Hematopoietic multipotent progenitor cell (in vitro differentiated cells): ENCODE data around the gene RBP3. TPM values are rescaled to one million over a fixed set of nuclear protein-coding genes. Genes with fewer than 3 reads are reported as not detected.

ENCODE experiments used
- DNase-seq, 3 donors: peaks; one replicate each; pipeline ENCODE4 v3.0.0-alpha.2; 2011 to 2015; ENCODE audit warnings: low read depth in 2 of 3, low spot score in 2 of 3
- total RNA-seq: library from RNA; depleted of rRNA; stranded (reverse); fragments of >200 nt; gene quantifications from one replicate; pipeline ENCODE4 v1.2.3, GENCODE V29; 2012

Gene RBP3
- total RNA-seq, 1 donor, result not detected

DNA sequence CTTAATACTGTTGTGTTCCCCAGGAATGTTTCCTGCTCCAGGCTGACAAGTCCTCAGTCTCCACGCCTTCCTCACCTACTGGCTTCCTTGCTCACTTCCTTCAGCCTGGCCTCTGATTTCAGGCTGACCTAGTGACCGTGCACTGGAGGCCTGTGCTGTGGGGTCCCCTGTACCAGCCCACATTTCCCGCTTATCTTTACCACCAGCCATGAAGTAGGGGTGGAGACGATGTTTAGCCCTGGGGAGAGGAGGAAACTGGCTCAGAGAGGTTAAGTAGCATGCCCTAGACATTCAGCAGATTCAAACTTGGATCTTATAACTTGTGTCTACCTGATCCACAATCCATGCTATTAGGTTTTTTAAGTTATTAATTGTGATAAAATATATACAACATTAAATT, 40.7 kb downstream of the RBP3 start:
- DNase-seq, result no peak

DNA sequence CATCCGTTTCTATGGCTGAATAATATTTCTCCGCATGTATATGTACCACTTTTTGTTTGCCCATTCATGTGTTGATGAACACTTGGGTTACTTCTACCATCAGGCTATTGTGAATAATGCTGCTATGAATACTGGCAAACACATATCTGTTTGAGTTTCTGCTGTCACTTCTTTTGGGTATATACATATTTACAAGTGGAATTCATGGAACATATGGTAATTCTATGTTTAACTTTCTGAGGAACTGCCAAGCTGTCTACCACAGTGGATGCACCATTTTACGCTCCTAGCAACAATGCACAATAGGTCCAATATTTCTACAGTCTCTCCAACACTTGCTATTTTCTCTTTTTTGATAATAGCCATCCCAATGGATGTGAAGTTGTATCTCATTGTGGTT, 41.5 kb downstream of the RBP3 start:
- no peak for DNase-seq

DNA sequence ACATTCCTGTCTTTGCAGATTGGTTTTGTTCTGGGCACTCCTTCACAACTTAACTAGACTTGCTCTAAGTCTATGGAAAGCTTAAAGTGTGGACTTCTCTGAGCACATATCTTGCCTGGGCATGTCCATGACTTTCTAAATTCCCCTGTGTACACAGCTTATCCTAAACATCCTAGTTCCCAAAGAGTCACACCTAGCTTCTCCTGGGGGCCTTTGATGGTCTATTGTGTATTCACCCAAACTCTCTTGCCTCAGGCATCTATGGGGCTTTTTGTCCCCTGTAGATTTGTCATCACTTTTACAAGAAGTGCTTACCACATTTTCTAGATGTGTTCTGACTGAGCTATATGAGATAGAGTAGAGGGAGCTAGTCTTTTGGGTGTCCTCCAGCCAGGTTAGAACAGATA, 48.2 kb downstream of the RBP3 start:
- no peak for DNase-seq

DNA sequence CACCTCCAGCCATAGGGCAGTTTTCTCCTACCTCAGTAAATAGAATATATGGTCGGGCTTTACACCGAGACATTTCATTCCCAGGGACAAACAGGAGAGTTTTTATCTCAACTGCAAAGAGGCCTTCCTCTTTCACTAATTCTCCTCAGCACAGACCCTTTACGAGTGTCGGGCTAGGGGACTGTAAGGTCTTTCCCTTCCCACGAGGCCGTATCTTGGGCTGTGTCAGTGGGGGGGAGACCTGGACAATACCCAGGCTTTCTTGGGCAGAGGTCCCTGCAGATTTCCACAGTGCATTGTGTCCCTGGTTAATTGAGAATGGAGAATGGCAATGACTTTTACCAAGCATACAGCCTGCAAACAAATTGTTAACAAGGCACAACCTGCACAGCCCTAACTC, 49.1 kb downstream of the RBP3 start:
- no peak for DNase-seq

DNA sequence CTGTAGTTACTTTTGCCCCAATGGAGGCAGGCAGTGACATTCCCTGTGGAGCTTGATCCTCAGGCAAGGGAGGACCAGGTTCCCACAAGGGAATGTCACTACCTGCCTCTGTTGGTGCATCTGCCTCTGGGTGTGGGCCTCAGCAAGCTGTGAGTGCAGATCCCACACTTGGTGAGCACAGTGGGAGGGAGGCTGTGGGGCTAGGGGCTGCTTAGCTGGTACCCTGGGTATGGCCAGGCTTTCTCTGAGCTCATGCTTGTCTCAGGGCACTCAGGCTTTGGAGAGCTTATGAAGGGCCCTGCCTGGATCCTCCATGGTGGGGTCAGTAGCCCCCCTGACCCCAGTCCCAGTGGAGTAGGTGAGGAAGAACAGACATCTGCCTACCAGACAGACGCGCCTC, 52.1 kb downstream of the RBP3 start:
- DNase-seq, result no peak

DNA sequence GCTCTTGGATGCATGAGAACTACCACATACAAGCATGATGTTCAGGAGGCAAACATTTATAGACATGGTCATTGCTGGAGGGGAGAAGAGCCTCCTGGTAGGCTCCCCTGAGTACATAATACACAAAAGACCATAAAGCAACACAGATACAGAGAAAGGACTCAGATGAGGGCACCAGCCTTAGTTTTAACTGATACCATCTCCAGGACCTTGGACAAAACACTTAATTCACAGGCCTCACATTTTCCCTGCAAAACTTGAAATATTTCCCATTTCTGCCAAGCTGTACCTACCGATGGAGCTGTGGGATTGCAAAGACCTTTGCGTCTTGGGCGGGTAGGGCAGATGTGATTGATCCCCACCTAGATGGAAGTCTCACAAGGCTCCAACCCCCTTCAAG, 52.6 kb downstream of the RBP3 start:
- DNase-seq, result no peak

DNA sequence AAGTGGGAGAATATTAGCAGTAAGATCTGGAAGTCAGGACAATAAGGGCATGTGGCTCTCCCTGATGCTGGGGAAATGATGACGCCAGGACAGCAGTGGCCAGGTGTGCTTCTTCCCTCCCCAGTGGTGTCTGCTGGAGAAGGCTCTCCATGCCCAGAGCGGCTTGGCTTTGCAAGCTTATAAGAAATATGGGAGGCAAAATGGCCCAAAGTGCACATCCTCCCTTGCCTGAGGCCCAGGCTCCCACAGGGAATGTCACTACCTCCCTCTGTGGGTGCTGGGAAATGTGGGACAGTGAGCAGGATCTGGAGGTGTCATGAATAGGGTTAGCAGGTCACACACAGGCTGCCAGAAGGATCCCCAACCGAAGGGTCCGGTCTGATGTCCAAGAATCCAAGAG, 53.0 kb downstream of the RBP3 start:
- DNase-seq, result no peak

DNA sequence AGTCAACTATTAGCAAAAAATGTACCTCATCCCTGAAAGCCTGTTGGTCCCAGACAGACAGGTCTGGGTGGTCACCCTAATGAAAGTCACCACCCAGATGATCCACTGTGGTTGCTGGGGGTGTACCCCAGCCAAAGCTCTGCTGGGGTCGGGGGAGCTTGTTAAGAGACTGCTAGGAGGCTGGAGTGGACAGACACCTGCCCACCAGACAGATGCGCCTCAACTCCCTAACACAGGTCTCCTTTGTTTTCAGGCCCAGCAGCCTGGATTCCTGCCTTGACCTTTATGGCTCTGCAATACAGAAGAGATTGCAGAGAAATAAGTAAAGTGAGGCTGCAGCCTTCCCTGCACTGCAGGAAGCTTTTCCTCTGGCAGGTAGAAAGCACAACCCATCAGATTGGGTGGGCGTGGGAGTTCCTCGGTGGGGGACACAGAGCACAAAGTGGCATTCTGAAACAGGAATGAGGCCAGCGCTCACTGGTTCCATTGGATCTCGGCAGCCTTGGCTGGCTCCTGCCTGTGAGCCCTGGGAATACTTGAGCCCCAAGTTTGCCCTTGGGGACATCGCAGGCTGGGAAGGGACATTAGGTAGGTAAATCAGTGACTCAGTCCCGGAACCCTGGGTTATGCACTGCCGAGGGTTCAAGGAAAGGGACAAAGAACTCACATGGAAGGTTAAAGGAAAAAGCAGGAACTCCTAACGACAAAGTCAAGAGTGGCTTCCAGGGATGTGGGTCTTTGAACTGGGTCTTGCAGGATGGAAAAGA, 53.9 kb downstream of the RBP3 start:
- DNase-seq, result no peak

DNA sequence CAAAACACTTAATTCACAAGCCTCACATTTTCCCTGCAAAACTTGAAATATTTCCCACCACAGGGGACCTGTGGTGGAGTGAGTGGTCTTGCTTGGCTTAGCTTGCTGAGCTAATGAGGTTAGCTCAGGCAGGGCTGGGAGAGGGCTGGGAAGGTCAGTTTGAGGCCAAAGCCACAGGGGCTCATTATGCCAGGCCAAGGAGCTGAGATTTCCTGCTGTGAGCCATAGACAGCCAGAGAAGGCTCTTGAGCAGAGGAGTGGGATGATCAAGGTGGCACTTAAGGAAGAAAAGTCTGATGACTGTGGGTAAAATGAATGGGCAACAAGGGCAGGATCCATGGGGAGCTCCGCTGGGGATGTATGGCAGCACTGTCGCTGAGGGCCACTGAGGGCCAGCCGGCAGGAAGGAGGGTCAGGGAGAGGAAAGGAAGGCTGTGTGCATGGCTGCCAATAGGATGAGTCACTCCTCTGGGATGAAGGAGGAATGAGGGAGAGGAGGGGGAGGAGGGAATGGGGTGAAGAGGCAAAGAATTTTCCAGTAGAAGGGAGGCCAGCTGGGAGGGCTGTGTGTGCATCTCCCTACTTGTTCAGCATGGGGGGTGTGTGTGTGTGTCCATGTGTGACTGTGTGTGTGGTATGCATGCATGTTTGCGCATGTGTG, 54.6 kb downstream of the RBP3 start:
- DNase-seq, result no peak

DNA sequence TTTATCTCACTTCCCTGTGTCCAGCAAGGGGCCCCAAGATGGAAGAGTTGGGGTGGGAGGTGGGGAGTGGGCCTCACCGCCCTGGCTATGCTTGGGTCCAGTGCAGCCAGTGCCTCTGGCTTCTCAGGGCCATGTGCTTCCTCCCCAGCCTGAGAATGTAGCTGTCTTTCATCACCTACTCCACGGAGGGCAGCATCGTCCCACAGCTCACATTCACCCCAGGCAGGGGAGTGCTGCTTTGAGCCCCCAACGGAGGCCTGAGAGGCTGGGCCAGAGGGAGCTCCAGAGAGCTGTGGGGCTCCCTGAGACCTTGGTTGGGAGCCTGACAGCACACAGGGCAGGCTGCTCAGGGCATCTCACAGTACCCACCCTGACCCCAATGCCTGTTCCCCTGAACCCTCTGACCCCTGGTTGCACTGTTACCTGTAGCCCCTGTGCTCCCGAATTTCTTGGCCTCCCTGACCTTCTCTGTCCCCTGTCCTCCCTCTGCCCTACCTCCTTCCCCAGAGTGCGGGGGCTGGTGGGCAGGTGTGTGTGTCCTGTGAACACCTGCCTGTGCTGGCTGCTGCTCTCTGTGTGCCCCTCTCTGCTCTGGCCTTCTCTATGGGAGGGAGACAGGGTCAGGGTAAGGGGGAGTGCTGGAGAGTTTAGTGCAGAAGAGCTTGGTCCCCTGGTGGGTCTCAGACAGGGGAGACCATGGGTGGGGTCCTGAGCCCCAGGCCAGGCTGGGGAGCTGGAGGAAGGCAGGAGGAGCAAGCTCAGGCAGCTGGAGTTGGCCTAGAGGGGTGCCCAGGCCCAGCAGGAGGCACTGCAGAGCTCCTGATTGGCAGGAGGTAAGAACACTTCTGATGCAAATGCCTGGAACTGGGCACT, 55.5 kb downstream of the RBP3 start:
- DNase-seq, result no peak

DNA sequence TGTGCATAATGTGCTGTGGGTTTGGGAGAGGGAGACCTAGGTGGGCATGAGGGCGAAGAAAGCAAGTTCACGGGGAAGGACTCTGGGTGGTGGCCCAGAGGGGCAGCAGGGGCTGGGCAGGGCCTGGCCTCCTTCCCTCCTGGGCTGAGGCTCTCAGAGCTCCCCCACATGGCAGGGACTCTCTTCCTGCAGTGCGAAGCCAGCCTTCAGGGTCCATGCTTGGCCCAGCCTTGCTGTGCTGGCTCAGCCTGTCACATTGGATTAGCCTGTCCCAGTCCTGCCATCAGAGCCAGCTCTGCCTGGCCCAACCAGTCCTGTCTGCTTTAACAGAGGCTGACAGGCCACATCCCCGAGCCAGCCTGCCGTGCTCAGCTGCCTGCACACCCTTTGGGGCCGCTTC, 56.3 kb downstream of the RBP3 start:
- no peak for DNase-seq

DNA sequence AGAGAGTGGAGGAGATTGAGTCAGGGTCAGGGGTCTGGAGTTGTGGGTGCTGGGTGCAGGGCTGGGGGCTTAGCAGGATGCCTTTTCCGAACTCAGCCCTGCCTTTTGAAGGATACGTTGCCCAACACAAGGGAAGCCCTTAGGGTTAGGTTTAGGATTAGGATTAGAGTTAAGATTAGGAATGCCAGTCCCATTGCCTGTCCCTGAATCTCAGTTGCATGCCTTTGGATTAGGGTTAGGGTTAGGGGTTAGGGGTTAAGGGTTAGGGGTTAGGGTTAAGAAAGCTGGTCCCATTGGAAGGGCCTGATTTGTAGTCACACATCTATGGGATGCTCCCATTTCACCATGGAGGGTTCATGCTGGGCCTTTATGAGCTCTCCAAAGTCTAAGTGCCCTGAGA, 56.8 kb downstream of the RBP3 start:
- DNase-seq, result no peak

DNA sequence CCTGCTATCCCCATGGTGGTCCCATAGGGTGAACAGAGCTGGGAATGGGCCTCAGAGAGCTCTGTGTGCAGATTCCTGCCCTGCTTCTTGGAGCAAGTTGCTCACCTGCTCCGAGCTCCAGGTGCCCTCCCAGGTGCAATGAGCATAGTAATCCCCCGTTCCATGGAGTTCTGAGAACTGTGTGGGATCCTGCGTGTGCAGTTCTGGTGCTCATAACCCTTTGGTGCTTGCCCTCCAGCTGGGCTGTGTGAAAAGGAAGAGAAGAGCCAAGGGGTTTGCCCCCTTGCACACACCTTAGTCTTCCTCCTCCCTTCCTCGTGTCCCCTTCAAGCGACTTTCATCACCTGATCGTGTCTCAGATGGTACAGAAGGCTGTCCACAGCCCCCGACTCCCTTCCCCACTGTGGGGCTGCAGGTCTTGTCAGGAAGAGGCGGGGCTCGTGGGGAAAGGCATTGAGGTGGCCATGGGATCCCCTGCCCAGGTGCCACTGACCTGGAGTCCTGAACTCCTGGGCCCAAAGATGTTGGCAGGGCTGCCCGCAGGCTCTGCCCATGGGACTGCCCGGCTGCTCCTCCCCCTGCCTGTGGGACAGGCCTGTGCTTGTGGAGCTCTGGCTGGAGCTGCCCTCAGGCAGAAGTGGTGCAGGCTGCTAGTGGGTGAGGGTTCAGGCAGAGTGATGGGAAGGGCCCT, 57.8 kb downstream of the RBP3 start:
- DNase-seq, result no peak

DNA sequence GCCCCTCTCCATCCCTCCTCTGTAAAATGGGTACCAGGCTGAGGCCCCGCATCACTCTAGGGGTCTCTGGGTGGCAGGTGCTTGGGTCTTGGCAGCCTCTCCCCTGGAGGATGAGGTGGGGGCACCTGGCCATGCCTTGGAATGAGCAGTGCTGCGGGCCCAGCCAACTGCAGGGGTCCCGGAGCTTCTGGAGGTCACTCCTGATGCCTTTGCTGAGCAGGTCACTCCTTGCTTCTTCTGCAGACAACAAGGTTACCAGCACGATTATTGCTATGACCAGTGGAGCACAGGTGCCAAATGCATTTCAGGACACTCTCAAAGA, 58.3 kb downstream of the RBP3 start:
- no peak for DNase-seq

DNA sequence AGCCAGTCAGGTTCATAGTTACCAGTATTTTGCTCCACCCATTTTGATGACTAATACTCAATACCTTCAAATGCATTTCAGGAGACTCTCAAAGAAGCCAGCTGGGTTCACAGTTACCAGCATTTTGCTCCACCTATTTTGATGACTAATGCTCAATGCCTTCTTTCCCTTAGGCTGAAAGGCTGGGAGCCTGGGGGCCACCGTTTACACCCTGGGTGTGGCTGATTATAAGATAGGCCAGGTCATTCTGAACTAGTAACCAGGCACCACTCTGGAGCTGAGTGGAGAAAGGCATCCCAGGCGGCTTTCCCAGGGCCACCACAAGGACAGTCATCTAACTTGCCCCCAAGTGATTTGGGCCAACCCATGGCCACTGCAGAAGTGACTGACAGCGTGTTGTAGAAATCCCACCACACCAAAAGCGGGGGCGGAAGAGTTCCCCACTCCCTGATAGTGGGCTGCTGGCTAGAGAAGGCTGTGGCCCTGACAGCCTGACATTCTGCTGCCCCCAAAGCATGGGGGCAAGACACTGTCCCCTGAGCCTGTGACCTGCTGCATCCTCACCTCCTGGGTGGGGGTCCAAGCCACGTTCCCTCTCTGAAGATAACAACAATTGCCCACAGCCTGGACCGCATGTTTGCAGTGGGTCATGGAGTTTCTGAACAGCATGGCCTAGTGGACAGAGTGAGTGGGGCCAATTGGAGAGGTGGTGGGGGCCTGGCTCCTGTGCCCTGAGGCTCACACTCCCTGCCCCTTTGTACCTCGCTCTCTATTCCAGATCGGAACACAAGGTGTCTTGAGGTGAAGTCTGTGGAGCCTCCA, 58.9 kb downstream of the RBP3 start:
- no peak for DNase-seq

Other genes starting within 250 kb of the RBP3 start
- gene GDF10, start 48.2 kb upstream of the RBP3 start, total RNA-seq, result 1.1 TPM
- not detected for gene GDF2, start 25.9 kb upstream of the RBP3 start, total RNA-seq
- gene ZNF488, start 35.9 kb downstream of the RBP3 start, total RNA-seq, result 0.27 TPM
- under 0.01 TPM for gene ANXA8, start 135.8 kb downstream of the RBP3 start, total RNA-seq
- gene FAM25G, start 143.3 kb downstream of the RBP3 start, total RNA-seq, result not detected
- gene AGAP9, start 175.3 kb downstream of the RBP3 start, total RNA-seq, result 9.2 TPM